Peyer's patch (tissue), 4 donors: ENCODE data around the gene SMARCB1. TPM values are rescaled to one million over a fixed set of nuclear protein-coding genes. Genes with fewer than 3 reads are reported as not detected.

Experiments used
- DNase-seq, 3 donors: peaks; one replicate each; pipeline ENCODE4 v3.0.0-alpha.2; 2017 to 2019
- H3K27ac ChIP-seq, 4 donors: fragments of 200-600 bp; sonication (generic); one replicate each; pipeline ENCODE4 v1.5.1; 2016 to 2019
- H3K27me3 ChIP-seq, 2 donors: fragments of 200-600 bp; sonication (generic); one replicate each; pipeline ENCODE4 v1.5.1; 2019
- H3K36me3 ChIP-seq, 3 donors: fragments of 200-600 bp; sonication (generic); one replicate each; pipeline ENCODE4 v1.5.1; 2016 to 2019
- H3K4me1 ChIP-seq, 4 donors: fragments of 200-600 bp; sonication (generic); one replicate each; pipeline ENCODE4 v1.5.1; 2016 to 2019
- H3K4me3 ChIP-seq, 4 donors: fragments of 200-600 bp; sonication (generic); 1 replicate in 3 of 4; 2 replicates in 1 of 4; pipeline ENCODE4 v1.5.1; 2016 to 2019; ENCODE audit warnings: mild to moderate bottlenecking in 1 of 4
- H3K9me3 ChIP-seq, 4 donors: fragments of 200-600 bp; sonication (generic); one replicate each; pipeline ENCODE4 v1.5.1; 2016 to 2019; ENCODE audit warnings: mild to moderate bottlenecking in 1 of 4
- CTCF ChIP-seq, 6 experiments: fragments of 450-650 bp in 4 of 6; fragments of 200-600 bp in 2 of 6; sonication (generic) in 1 of 6; IDR thresholded peaks; one replicate each; pipeline ENCODE4 v1.5.1; 2017 to 2019; ENCODE audit warnings: antibody characterized with exemption in 6 of 6, mild to moderate bottlenecking in 3 of 6, moderate library complexity in 1 of 6
- POLR2A ChIP-seq, 2 donors: fragments of 450-650 bp; IDR thresholded peaks; one replicate each; pipeline ENCODE4 v1.5.1; 2017; ENCODE audit warnings: antibody characterized with exemption in 2 of 2, mild to moderate bottlenecking in 2 of 2, moderate library complexity in 2 of 2
- total RNA-seq, 4 donors: library from RNA; depleted of rRNA; stranded (reverse); fragments of >200 nt; gene quantifications; one replicate each; pipeline ENCODE4 v1.1.0, GENCODE V29; 2016

Gene SMARCB1
- total RNA-seq, 4 donors from 2014 or later: 45.7 to 94.9 (median 77.0) TPM

- TF ChIP-seq POLR2A (IDR thresholded peaks at IDR 0.05) (no peak), CTCF (IDR thresholded peaks at IDR 0.05) (no peak)
- Histone ChIP-seq H3K4me3 (no peak overlapping the region), H3K27me3 (no peaks in the 10 kb centered on the region), H3K4me1 (peaks cover 2 to 36% (median 30%) of the 10 kb centered on the region in 4 donors), H3K36me3 (no peaks in the 10 kb centered on the region), H3K9me3 (no peaks in the 10 kb centered on the region), H3K27ac (peak overlapping the region in 1 of 4 donors; percentile 79)
- DNase-seq: no peak
Observed at GRCh38 chr22:23841292-23841691, 54.5 kb downstream of the SMARCB1 start.

- TF ChIP-seq CTCF (IDR thresholded peaks at IDR 0.05) (no peak), POLR2A (IDR thresholded peaks at IDR 0.05) (no peak)
- DNase-seq: peak in 1 of 3 donors; percentile 43
- H3K36me3 ChIP-seq: no peaks in the 10 kb centered on the region
- no peaks in the 10 kb centered on the region for H3K27me3 ChIP-seq
- no peaks in the 10 kb centered on the region for H3K9me3 ChIP-seq
- peaks cover 2 to 37% (median 32%) of the 10 kb centered on the region in 4 donors for H3K4me1 ChIP-seq
- no peak overlapping the region for H3K4me3 ChIP-seq
- peak overlapping the region in 1 of 4 donors; percentile 79 for H3K27ac ChIP-seq
Observed at GRCh38 chr22:23841736-23842445, 55.1 kb downstream of the SMARCB1 start.

- H3K36me3 ChIP-seq: no peaks in the 10 kb centered on the region
- H3K27me3 ChIP-seq: no peaks in the 10 kb centered on the region
- peak overlapping the region in 1 of 4 donors; percentile 79 for H3K27ac ChIP-seq
- H3K9me3 ChIP-seq: no peaks in the 10 kb centered on the region
- TF ChIP-seq POLR2A (IDR thresholded peaks at IDR 0.05): no peak
- no peak for TF ChIP-seq CTCF (IDR thresholded peaks at IDR 0.05)
- H3K4me1 ChIP-seq: peaks cover 2 to 42% (median 29%) of the 10 kb centered on the region in 4 donors
- H3K4me3 ChIP-seq: no peak overlapping the region
- DNase-seq: no peak
Observed at GRCh38 chr22:23842599-23842998, 55.8 kb downstream of the SMARCB1 start.

- peak overlapping the region; percentile 44 to 79 (median 64) for H3K27ac ChIP-seq
- no peaks in the 10 kb centered on the region for H3K36me3 ChIP-seq
- DNase-seq: no peak
- TF ChIP-seq POLR2A (IDR thresholded peaks at IDR 0.05) (no peak), CTCF (IDR thresholded peaks at IDR 0.05) (no peak)
- no peak overlapping the region for H3K4me3 ChIP-seq
- H3K4me1 ChIP-seq: peaks cover 2 to 49% (median 29%) of the 10 kb centered on the region in 4 donors
- H3K9me3 ChIP-seq: no peaks in the 10 kb centered on the region
- no peaks in the 10 kb centered on the region for H3K27me3 ChIP-seq
Observed at GRCh38 chr22:23844739-23845202, 58.0 kb downstream of the SMARCB1 start.

- H3K36me3 ChIP-seq: no peaks in the 10 kb centered on the region
- peak overlapping the region; percentile 44 to 79 (median 64) for H3K27ac ChIP-seq
- no peaks in the 10 kb centered on the region for H3K27me3 ChIP-seq
- H3K9me3 ChIP-seq: no peaks in the 10 kb centered on the region
- TF ChIP-seq POLR2A (IDR thresholded peaks at IDR 0.05) (no peak), CTCF (IDR thresholded peaks at IDR 0.05) (no peak)
- H3K4me3 ChIP-seq: no peak overlapping the region
- DNase-seq: no peak
- H3K4me1 ChIP-seq: peaks cover 2 to 51% (median 30%) of the 10 kb centered on the region in 4 donors
Observed at GRCh38 chr22:23845265-23846080, 58.7 kb downstream of the SMARCB1 start.
